AG04449 (cell line): ENCODE results near the gene ALKBH4.
"Not testable (repeated sequence)": the region's sequence is repeated elsewhere in the genome, so short reads cannot be mapped to it uniquely, and the experiment has no call there.

Source experiments
- CTCF ChIA-PET: fragments of 350-600 bp; formaldehyde crosslinking; extraction: SDS; loops from one replicate; lab custom pipeline; 2021; ENCODE audit warnings: antibody characterized with exemption; lab: Yijun Ruan, JAX
- POLR2A ChIA-PET: fragments of 400-600, 350-600 bp; formaldehyde crosslinking; extraction: SDS; loops from one replicate; lab custom pipeline; 2020; ENCODE audit warnings: antibody characterized with exemption, inconsistent platforms; lab: Yijun Ruan, JAX
- DNase-seq: peaks from one replicate; pipeline ENCODE4 v3.0.0-alpha.2; 2010; ENCODE audit warnings: low read depth, low spot score
- H3K4me3 ChIP-seq: 2 replicates; pipeline ENCODE4 v1.5.1; 2011; ENCODE audit warnings: low read depth, mild to moderate bottlenecking, control low read depth, low read length
- CTCF ChIP-seq: IDR thresholded peaks from one replicate; pipeline ENCODE4 v1.5.1; 2011; ENCODE audit warnings: mild to moderate bottlenecking, moderate library complexity, low read length, control low read depth, inconsistent platforms; ENCODE audit not compliant: insufficient read depth; ENCODE audit errors: missing control alignments

The ALKBH4 gene

DNA sequence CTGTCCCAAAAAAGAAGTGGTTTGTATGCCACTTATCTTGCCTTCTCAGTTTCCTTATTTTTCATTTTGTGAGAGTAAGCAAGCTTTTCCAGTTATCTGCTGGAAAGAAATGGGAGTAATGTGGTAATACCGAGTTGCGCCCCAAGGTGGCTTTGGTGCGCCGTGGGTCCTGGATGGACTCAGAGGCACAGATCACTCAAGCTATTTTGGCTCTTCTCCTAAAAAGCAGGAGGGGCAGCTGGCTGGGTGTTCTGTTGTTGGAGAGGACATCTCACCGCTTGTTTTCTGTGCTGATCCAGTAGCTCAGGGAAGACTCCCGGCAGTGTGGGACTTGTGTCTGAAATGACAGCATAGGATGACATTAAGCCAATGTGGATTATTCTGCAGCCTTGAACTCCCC, 52.1 kb downstream of the ALKBH4 start:
- ChIA-PET CTCF (interaction anchor here (1.2 to 1.4 kb wide), 3 partner anchors 13 to 54 kb away, joined by 4 read pairs; partner anchors contain the start of gene ALKBH4), POLR2A (no interaction called here)
- H3K4me3 ChIP-seq = no peak overlapping the region
- no peak for DNase-seq
- TF ChIP-seq CTCF = peak; percentile 24

DNA sequence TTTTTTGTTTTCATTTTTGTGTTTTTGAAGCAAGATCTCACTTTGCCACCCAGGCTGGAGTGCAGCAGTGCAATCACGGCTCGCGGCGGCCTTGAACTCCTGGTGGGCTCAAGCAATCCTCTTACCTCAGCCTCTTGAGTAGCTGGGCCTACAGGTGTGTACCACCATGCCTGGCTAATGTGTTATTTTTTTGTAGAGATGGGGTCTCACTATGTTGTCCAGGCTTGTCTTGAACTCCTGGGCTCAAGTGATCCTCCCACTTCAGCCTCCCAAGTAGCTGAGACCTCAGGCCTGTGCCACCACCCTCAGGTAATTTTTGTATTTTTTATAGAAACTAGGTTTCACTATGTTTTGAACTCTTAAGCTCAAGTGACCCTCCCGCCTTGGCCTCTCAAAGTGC, 53.7 kb downstream of the ALKBH4 start:
- ChIA-PET CTCF (interaction anchor here (0.7 kb wide), 1 partner anchor 20 kb away, joined by 3 read pairs; no protein-coding TSS in a partner anchor), POLR2A (no interaction called here)
- no peak for TF ChIP-seq CTCF
- no peak for DNase-seq
- no peak overlapping the region for H3K4me3 ChIP-seq

DNA sequence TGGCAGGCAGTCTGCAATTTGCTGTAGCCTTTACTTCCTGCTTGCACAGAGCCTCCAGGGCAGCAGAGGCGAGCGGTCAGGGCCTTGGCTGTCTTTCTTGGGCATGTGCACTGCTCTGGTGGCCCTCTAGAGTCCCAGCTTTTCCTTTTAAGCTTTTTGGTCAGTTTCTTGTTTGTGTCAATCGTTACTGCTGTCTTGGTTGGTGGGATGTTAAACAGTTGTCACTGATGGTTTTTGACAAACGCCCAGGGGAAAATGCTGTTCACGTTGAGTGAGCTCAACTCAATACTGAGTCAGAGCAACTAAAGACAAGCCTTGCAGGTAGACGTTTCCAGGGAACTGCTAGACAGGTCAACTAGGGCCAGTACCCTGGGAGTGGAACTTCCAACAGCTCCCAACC, 54.5 kb downstream of the ALKBH4 start:
- no peak for DNase-seq
- H3K4me3 ChIP-seq = no peak overlapping the region
- POLR2A ChIA-PET = no interaction called here
- CTCF ChIA-PET = interaction anchor here (0.7 kb wide), 1 partner anchor 19 kb away, joined by 3 read pairs; no protein-coding TSS in a partner anchor
- TF ChIP-seq CTCF = no peak

DNA sequence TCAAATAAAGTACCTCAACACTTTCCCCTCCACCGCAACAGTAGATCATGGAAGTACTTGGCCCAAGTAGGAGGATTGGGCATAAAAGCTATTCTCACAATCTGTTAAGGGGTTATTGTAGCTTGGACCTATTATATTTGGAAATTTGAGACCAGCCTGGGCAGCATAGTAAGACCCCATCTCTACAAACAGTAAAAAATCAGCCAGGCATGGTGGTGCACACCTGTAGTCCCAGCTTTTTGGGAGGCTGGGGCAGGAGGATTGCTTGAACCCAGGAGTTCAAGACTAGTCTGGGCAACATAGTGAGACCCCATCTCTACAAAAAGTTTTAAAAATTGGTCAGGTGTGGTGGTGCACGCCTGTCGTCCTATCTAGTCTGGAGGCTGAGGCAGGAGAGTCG, 55.3 kb downstream of the ALKBH4 start:
- ChIA-PET CTCF (interaction anchor here (1.9 kb wide), 1 partner anchor 9 kb away, joined by 5 read pairs; no protein-coding TSS in a partner anchor), POLR2A (interaction anchor here (0.6 kb wide), 1 partner anchor 675 kb away, joined by 3 read pairs; no protein-coding TSS in a partner anchor)
- DNase-seq = no peak
- no peak overlapping the region for H3K4me3 ChIP-seq
- no peak for TF ChIP-seq CTCF

- CTCF ChIA-PET = interaction anchor here (1.9 kb wide), 1 partner anchor 9 kb away, joined by 5 read pairs; no protein-coding TSS in a partner anchor
- H3K4me3 ChIP-seq, DNase-seq, POLR2A ChIA-PET: not testable (repeated sequence)
Observed at GRCh38 chr7:102408530-102408929, 56.1 kb downstream of the ALKBH4 start.

GRCh38 chr7:102407910-102408309, 56.8 kb downstream of the ALKBH4 start:
- ChIA-PET CTCF (interaction anchor here (1.9 kb wide), 1 partner anchor 10 kb away, joined by 5 read pairs; no protein-coding TSS in a partner anchor), POLR2A (no interaction called here)
- no peak for DNase-seq
- no peak for TF ChIP-seq CTCF
- H3K4me3 ChIP-seq = no peak overlapping the region
